H1 (cell line): ENCODE data around the gene FBN2. TPM values are rescaled to one million over a fixed set of nuclear protein-coding genes. Genes with fewer than 3 reads are reported as not detected.

Experiments used
- CTCF ChIA-PET: fragments of 300-600 bp; sonication (Branson Sonifier 250); formaldehyde crosslinking; loops from one replicate; lab custom pipeline; 2021; ENCODE audit not compliant: partially characterized antibody; lab: Charles Lee
- POLR2A ChIA-PET: fragments of 300-600 bp; sonication (Branson Sonifier 250); formaldehyde crosslinking; loops from one replicate; lab custom pipeline; 2021; ENCODE audit warnings: inconsistent platforms; ENCODE audit not compliant: partially characterized antibody; lab: Charles Lee
- DNase-seq, 2 experiments: peaks; one replicate each; pipeline versions ENCODE4 v3.0.0 to v3.0.0-alpha.2; 2010 to 2022; ENCODE audit warnings: low spot score in 2 of 2, low read depth in 1 of 2, mixed read lengths in 1 of 2
- FAIRE-seq: peaks from 2 replicates; lab custom pipeline; 2011; peaks lifted over from hg19 to GRCh38; lab: Jason Lieb, UNC
- H2AFZ ChIP-seq: 2 replicates; pipeline ENCODE4 v1.8.1; 2012; ENCODE audit warnings: low read length, inconsistent platforms
- H2AK5ac ChIP-seq: 2 replicates; pipeline ENCODE4 v1.6.1; 2013; ENCODE audit warnings: low read depth, low read length
- H2BK120ac ChIP-seq: replicated peaks from 2 replicates; pipeline ENCODE3; 2013; ENCODE audit warnings: low read depth, low read length, inconsistent platforms
- H2BK12ac ChIP-seq: 2 replicates; pipeline ENCODE4 v1.6.1; 2013; ENCODE audit warnings: low read depth, low read length
- H2BK15ac ChIP-seq: 2 replicates; pipeline ENCODE4 v1.6.1; 2013; ENCODE audit warnings: low read length
- H2BK20ac ChIP-seq: 2 replicates; pipeline ENCODE4 v1.6.1; 2013; ENCODE audit warnings: low read length
- H2BK5ac ChIP-seq: 2 replicates; pipeline ENCODE4 v1.6.1; 2013; ENCODE audit warnings: low read depth, low read length
- H3K14ac ChIP-seq: 2 replicates; pipeline ENCODE4 v1.6.1; 2013; ENCODE audit warnings: inconsistent platforms; ENCODE audit not compliant: insufficient read length
- H3K18ac ChIP-seq: 2 replicates; pipeline ENCODE4 v1.6.1; 2013; ENCODE audit warnings: low read length; ENCODE audit errors: extremely low read depth
- H3K23ac ChIP-seq: 2 replicates; pipeline ENCODE4 v1.6.1; 2013; ENCODE audit warnings: inconsistent platforms; ENCODE audit not compliant: insufficient read length
- H3K23me2 ChIP-seq: 2 replicates; pipeline ENCODE4 v1.6.1; 2013; ENCODE audit warnings: low read depth, low read length
- H3K27ac ChIP-seq: 2 replicates; pipeline ENCODE4 v1.6.1; 2011; ENCODE audit warnings: low read depth, low read length, inconsistent platforms
- H3K27me3 ChIP-seq, 4 experiments: replicated peaks in 1 of 4; 1 replicate in 1 of 4; 2 replicates in 3 of 4; pipeline versions ENCODE4 v1.6.1 to v1.8.1; 2011 to 2013; ENCODE audit warnings: low read length in 3 of 4, mild to moderate bottlenecking in 3 of 4, inconsistent platforms in 2 of 4, mixed read lengths in 2 of 4, moderate library complexity in 1 of 4; ENCODE audit not compliant: control insufficient read depth in 3 of 4, insufficient read depth in 3 of 4; ENCODE audit errors: extremely low read depth in 1 of 4
- H3K36me3 ChIP-seq, 4 experiments: 2 replicates each; pipeline versions ENCODE4 v1.6.1 to v1.8.1; 2011 to 2013; ENCODE audit warnings: mild to moderate bottlenecking in 4 of 4, low read length in 3 of 4, moderate library complexity in 2 of 4, control low read depth in 1 of 4, inconsistent platforms in 1 of 4; ENCODE audit not compliant: insufficient read depth in 4 of 4, control insufficient read depth in 2 of 4
- H3K4ac ChIP-seq: replicated peaks from 2 replicates; pipeline ENCODE3; 2013; ENCODE audit warnings: low read length, low read depth, mixed read lengths, inconsistent platforms; ENCODE audit not compliant: insufficient read length
- H3K4me1 ChIP-seq, 4 experiments: replicated peaks in 1 of 4; 1 replicate in 1 of 4; 2 replicates in 3 of 4; pipeline versions ENCODE4 v1.6.1 to v1.8.1; 2011 to 2013; ENCODE audit warnings: low read length in 3 of 4, inconsistent platforms in 2 of 4, mixed read lengths in 1 of 4; ENCODE audit not compliant: insufficient read depth in 4 of 4, control insufficient read depth in 3 of 4
- H3K4me2 ChIP-seq, 2 experiments: 2 replicates each; pipeline versions ENCODE4 v1.6.1 to v1.8.1; 2011 to 2013; ENCODE audit warnings: low read depth in 2 of 2, low read length in 2 of 2, control low read depth in 1 of 2, inconsistent platforms in 1 of 2, mild to moderate bottlenecking in 1 of 2; ENCODE audit not compliant: insufficient read depth in 1 of 2
- H3K4me3 ChIP-seq, 4 experiments: fragments of 200-600, 300-600 bp in 1 of 4; sonication (generic), shearing (Covaris generic), sonication (Bioruptor Twin) in 1 of 4; 2 replicates each; pipeline versions ENCODE4 v1.5.1 to v1.8.1; 2011 to 2016; ENCODE audit warnings: low read length in 4 of 4, low read depth in 3 of 4, control low read depth in 2 of 4, inconsistent platforms in 2 of 4, mild to moderate bottlenecking in 2 of 4, mixed read lengths in 1 of 4, moderate library complexity in 1 of 4; ENCODE audit not compliant: insufficient read depth in 2 of 4; ENCODE audit errors: extremely low read depth in 1 of 4
- H3K56ac ChIP-seq: replicated peaks from 2 replicates; pipeline ENCODE3; 2013; ENCODE audit warnings: low read depth, mild to moderate bottlenecking, mixed read lengths, low read length, inconsistent platforms; ENCODE audit not compliant: insufficient read length
- H3K79me1 ChIP-seq: 2 replicates; pipeline ENCODE4 v1.6.1; 2013; ENCODE audit warnings: low read depth, low read length, control low read depth
- H3K79me2 ChIP-seq, 2 experiments: 2 replicates each; pipeline versions ENCODE4 v1.6.1 to v1.8.1; 2012 to 2013; ENCODE audit warnings: low read length in 2 of 2, mild to moderate bottlenecking in 2 of 2, inconsistent platforms in 1 of 2; ENCODE audit not compliant: insufficient read depth in 2 of 2, control insufficient read depth in 1 of 2
- H3K9ac ChIP-seq, 4 experiments: replicated peaks in 1 of 4; 1 replicate in 1 of 4; 2 replicates in 3 of 4; pipeline versions ENCODE4 v1.6.1 to v1.8.1; 2011 to 2013; ENCODE audit warnings: low read depth in 3 of 4, low read length in 3 of 4, control low read depth in 2 of 4, mild to moderate bottlenecking in 2 of 4, moderate library complexity in 2 of 4, inconsistent platforms in 1 of 4; ENCODE audit errors: extremely low read depth in 1 of 4
- H3K9me3 ChIP-seq, 2 experiments: 2 replicates each; pipeline versions ENCODE4 v1.6.1 to v1.8.1; 2012 to 2013; ENCODE audit warnings: mild to moderate bottlenecking in 2 of 2, moderate library complexity in 2 of 2, control low read depth in 1 of 2, inconsistent platforms in 1 of 2, low read depth in 1 of 2, low read length in 1 of 2, mixed read lengths in 1 of 2; ENCODE audit not compliant: insufficient read depth in 2 of 2
- H4K20me1 ChIP-seq, 2 experiments: replicated peaks in 1 of 2; 2 replicates each; pipeline versions ENCODE3 to v1.8.1; 2011 to 2013; ENCODE audit warnings: inconsistent platforms in 2 of 2, low read length in 2 of 2, mild to moderate bottlenecking in 1 of 2; ENCODE audit not compliant: insufficient read depth in 2 of 2, control insufficient read depth in 1 of 2
- H4K5ac ChIP-seq: 2 replicates; pipeline ENCODE4 v1.6.1; 2013; ENCODE audit warnings: low read length, low read depth, mixed read lengths, inconsistent platforms; ENCODE audit not compliant: insufficient read length
- H4K8ac ChIP-seq: 2 replicates; pipeline ENCODE4 v1.8.0; 2013; ENCODE audit warnings: mild to moderate bottlenecking, moderate library complexity, low read length, inconsistent platforms; ENCODE audit not compliant: insufficient read depth; ENCODE audit errors: extremely low read depth
- H4K91ac ChIP-seq: replicated peaks from 2 replicates; pipeline ENCODE3; 2013; ENCODE audit warnings: low read length, mixed read lengths, inconsistent platforms; ENCODE audit not compliant: insufficient read length
- POLR2A ChIP-seq, 2 experiments: IDR thresholded peaks; 1 replicate in 1 of 2; 2 replicates in 1 of 2; pipeline ENCODE4 v1.6.1; 2011; ENCODE audit warnings: low read depth in 2 of 2, low read length in 2 of 2, mild to moderate bottlenecking in 2 of 2; ENCODE audit errors: control extremely low read depth in 1 of 2
- WGBS, 2 experiments: shearing (Covaris generic) in 1 of 2; methylation state at CpG; one replicate each; pipeline versions ENCODE4 v1.1.6 to v1.1.7; 2013 to 2015; ENCODE audit warnings: low lambda C conversion rate in 2 of 2, mixed read lengths in 2 of 2, inconsistent platforms in 1 of 2, low coverage in 1 of 2, missing lambda C conversion rate in 1 of 2; ENCODE audit not compliant: insufficient replicate concordance in 2 of 2, insufficient coverage in 1 of 2, insufficient read length in 1 of 2; ENCODE audit errors: extremely low coverage in 1 of 2, missing lambda C conversion rate in 1 of 2; 5-methylcytosine and 5-hydroxymethylcytosine counted together
- polyA plus RNA-seq, 7 experiments: library from polyadenylated mRNA; depleted of rRNA in 3 of 7; stranded (reverse) in 5 of 7; unstranded in 2 of 7; fragments of >200 nt in 5 of 7; fragments of 200-250 nt in 2 of 7; gene quantifications; 1 replicate in 5 of 7; 2 replicates in 1 of 7; 4 replicates in 1 of 7; pipeline versions ENCODE4 v1.2.1 to v1.2.3, GENCODE V29; 2011 to 2013; ENCODE audit warnings: missing spikeins in 2 of 7, mixed read lengths in 2 of 7
- total RNA-seq: library from RNA; stranded (reverse); fragmentation: NEBNext Ultra II Directional; extraction: Animal tissue kit (Norgen Biotek cat#: 25700); gene quantifications from 2 replicates; pipeline ENCODE4 v1.2.1, GENCODE V29; 2021

Gene FBN2
- total and polyA plus RNA-seq, 2 of the 8 experiments (the other 6 are each of a cell fraction or from before 2014, with no cell fraction given) = 14.1 to 16.3 TPM

GRCh38 chr5:128350705-128351104 lies 187.3 kb downstream of the FBN2 start:
- no peaks in the 10 kb centered on the region for H3K79me2 ChIP-seq
- H3K56ac ChIP-seq = no peak overlapping the region
- H2BK15ac ChIP-seq = no peak overlapping the region
- DNase-seq = no peak
- H2AK5ac ChIP-seq = no peak overlapping the region
- CTCF ChIA-PET = interaction anchor here (0.6 to 1.6 kb wide), 3 partner anchors 10 to 321 kb away, joined by 3 to 4 read pairs (median 3); no protein-coding TSS in a partner anchor
- TF ChIP-seq POLR2A (IDR thresholded peaks at IDR 0.05; ENCODE audit: control extremely low read depth in 1 of 2, low read depth in 2 of 2, low read length in 2 of 2) = no peak
- H3K23ac ChIP-seq = no peak overlapping the region
- H4K20me1 ChIP-seq = no peaks in the 10 kb centered on the region
- H2BK12ac ChIP-seq = no peak overlapping the region
- no peak overlapping the region for H3K9ac ChIP-seq
- no peak overlapping the region for H3K14ac ChIP-seq
- no peak overlapping the region for H2BK120ac ChIP-seq
- no peak overlapping the region for H3K4ac ChIP-seq
- no peak overlapping the region for H3K4me2 ChIP-seq
- 89% methylated on average over 5 of the region's 5 CpGs; no CpG with 5 or more reads in 1 of the 2 experiments for WGBS, 2 experiments
- H3K27ac ChIP-seq = no peak overlapping the region
- H3K79me1 ChIP-seq = no peaks in the 10 kb centered on the region
- H2AFZ ChIP-seq = no peak overlapping the region
- no peaks in the 10 kb centered on the region for H3K9me3 ChIP-seq
- H3K4me1 ChIP-seq = peaks cover 0 to 4% (median 0%) of the 10 kb centered on the region in 4 experiments; a peak in 1 of 7 replicates
- no peak overlapping the region for H2BK5ac ChIP-seq
- no peaks in the 10 kb centered on the region; a peak in 1 of 8 replicates for H3K36me3 ChIP-seq
- no peaks in the 10 kb centered on the region for H3K23me2 ChIP-seq
- POLR2A ChIA-PET = no interaction called here
- no peak overlapping the region for H4K91ac ChIP-seq
- no peak overlapping the region for H3K4me3 ChIP-seq
- H3K27me3 ChIP-seq = no peaks in the 10 kb centered on the region
- no peak overlapping the region; the same call in 1 of the 2 replicates for H4K8ac ChIP-seq
- H4K5ac ChIP-seq = no peak overlapping the region
- H3K18ac ChIP-seq = no peak overlapping the region
- no peak for FAIRE-seq
- H2BK20ac ChIP-seq = no peak overlapping the region
